HG03097 (cell line): ENCODE data around the gene FXYD1.
"Not testable (repeated sequence)": the region's sequence is repeated elsewhere in the genome, so short reads cannot be mapped to it uniquely, and the experiment has no call there.

Experiments used
- ATAC-seq: cut with Tn5 transposase; IDR thresholded peaks from one replicate; pipeline ENCODE4 v1.9.1; 2021; ENCODE audit not compliant: unreplicated experiment, low FRiP score

FXYD1 gene

GRCh38 chr19:35140962-35141836, 2.6 kb downstream of the FXYD1 start:
- ATAC-seq, result peak; percentile 53

- ATAC-seq, result no peak
These were observed 3.4 kb downstream of the FXYD1 start for GRCh38 chr19:35141837-35142605.

DNA sequence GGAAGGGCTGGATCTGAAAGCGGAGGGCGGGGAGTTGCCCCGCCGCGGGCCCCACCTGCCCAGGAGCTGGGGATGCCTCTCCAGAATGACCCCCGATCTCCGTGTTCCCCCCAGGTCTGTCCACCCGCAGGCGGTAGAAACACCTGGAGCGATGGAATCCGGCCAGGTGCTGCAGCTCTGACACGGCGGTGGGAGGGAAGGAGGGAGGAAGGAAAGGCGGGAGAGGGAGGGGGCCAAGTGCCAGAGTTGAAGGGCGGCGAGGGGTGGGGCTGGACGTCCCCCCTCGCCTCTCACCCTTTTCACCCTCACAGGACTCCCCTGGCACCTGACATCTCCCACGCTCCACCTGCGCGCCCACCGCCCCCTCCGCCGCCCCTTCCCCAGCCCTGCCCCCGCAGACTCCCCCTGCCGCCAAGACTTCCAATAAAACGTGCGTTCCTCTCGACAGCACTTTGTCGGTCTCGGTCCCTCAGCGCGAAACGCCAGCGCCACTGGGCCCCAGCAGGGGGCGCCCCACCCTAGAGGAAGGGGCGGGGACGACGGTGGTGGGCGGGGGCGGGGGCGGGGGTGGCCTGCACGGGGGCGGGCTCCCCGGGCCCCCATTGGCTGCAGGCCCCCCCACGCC, 4.1 kb downstream of the FXYD1 start:
- ATAC-seq, result no peak

- ATAC-seq, result no peak
These were observed 4.6 kb downstream of the FXYD1 start, which contains the start of gene FXYD7 for GRCh38 chr19:35143231-35143715. TSS of gene FXYD7 (plus strand) at chr19:35143255. CDS start at chr19:35143334, 79 bp downstream.

DNA sequence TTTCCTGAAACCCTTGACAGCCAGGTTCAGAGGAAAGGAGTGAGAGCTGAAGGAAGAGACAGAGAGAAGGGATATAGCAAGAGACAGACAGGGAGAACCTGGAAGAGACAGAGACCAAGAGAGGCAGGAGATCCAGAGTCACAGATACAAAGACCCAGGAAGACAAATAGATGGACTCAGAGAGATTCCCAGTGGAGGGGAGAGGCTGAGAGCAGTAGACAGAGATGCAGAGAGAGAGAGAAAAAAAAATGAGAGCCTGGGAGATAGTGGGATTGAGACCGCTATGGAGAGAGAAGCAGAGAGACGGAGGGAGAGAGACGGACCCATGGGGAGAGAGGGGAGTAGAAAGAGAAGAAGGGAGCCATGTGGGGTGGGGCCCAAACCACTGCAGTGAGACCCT, 5.2 kb downstream of the FXYD1 start:
- ATAC-seq, result no peak

DNA sequence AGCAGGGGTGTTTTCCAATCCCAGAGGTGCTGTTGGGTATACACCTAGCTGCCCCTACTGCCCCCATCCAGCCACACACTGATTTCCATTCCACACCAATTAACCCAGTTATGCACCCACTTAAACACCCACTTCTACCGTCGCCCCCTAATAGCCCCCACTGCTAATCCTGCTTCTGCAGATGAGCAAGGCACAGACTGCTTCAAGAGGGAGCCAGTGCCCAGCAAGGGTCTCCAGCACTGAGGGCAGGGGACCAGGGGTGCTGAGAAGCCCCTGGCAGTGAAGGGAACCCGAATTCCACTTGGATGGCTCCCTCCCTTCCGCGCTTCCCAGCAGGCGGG, 5.6 kb downstream of the FXYD1 start:
- ATAC-seq, result no peak

- no peak for ATAC-seq
These were observed 6.2 kb downstream of the FXYD1 start for GRCh38 chr19:35144600-35145436.

- ATAC-seq, result no peak
These were observed 8.3 kb downstream of the FXYD1 start for GRCh38 chr19:35146746-35147459.

- ATAC-seq, result no peak
These were observed 10.8 kb downstream of the FXYD1 start for GRCh38 chr19:35149463-35149862.

DNA sequence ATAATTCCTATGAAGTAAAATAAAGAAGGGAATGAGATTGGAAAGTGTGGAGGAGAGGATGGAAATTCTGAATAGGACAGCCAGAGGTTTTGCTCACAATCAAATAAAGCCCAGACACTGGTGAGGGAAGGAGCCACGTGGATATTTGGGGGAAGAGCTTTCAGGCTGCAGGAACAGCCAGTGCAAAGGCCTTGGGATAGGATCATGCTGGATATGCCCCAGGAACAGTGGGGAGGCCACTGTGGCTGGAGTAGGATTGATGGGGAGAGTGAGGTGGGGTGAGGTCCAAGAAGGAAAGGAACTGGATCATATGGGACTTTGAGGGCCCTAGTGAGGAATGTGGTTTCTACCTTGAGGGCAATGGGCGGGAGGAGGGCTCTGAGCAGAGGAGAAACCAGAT, 11.8 kb downstream of the FXYD1 start:
- no peak for ATAC-seq

DNA sequence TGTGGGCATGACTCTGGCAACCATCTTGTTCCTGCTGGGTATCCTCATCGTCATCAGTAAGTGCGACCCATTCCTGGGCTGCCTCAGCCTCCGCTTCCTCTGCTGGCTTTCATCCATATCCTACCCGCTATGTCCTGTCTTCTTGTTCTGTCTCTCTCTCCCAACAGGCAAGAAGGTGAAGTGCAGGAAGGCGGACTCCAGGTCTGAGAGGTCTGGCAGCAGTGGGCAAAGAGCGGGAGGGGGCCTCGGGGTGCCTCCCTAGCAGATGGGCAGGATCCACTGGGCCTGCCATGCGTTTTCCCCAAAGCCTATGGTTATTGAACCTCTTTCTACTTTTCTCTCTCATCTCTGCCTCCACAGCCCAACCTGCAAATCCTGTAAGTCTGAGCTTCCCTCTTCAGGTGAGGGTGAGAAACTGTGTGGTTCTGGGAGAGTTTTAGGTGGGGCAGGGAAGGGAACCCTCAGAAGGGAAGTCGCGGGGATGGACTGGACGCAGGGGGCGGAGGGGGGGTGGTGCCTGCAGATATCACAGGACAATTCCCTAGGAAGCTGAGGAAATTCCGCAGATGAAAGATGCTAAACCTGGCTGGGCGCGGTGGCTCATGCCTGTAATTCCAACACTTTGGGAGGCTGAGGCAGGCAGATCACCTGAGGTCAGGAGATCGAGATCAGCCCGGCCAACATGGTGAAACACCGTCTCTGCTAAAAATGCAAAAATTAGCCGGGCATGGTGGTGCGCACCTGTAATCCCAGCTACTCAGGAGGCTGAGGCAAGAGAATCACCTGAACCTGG, 12.8 kb downstream of the FXYD1 start:
- no peak for ATAC-seq

DNA sequence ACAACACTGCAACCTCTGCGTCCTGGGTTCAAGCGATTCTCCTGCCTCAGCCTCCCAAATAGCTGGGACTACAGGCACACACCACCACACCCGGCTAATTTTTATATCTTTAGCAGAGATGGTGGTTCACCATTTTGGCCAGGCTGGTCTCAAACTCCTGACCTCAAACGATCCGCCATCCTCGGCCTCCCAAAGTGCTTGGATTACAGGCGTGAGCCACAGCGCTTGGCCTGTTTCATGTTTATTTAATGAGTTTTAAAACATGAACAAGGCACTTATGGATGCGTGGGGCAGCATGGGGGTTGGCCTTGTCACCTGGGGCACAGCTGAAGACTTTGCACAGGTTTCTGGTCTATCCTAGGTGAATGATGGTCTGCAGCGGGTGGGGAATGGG, 14.5 kb downstream of the FXYD1 start:
- not testable (repeated sequence) for ATAC-seq

DNA sequence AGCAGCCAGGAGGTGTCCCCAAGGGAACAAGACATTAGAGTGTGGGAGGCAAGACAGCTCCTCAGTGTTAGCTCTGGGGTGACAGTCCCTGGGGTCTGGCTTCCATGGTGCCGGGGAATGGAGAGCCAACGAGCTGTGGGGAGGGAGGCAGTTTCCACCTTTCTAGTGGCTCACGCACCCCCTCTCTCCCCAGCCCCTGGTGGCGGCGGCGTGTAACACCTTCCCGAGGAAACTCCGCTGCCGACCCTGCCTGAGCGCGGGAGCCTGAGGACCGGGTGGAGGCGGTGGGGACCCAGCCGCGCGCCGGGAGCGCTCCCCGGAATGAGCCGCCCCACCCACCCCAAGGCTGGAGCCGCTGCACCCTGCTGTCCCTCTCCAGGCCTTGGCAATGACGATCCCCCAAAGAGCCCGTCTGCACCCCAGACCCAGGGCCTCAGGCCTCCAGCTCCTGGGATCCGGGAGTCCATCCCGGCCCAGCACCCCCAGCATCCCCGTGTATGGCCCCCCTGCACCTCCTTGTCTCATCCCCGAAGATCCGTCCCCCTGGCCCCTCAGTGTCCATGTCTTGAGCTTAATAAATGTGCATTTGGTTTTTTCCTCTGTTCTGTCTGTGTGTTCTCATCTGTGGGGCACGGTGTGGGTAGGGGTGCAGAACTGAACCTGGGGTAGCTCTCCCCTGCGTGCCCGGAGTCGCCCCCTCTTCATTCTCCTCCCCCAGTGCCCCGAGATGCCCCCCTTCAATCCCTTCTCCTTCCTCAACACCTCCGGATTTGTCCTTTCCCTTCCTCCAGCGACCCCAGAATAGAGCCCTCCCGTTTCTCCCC, 15.3 kb downstream of the FXYD1 start:
- ATAC-seq, result no peak

GRCh38 chr19:35154525-35155406, 16.1 kb downstream of the FXYD1 start, which contains the start of gene FXYD5:
TSS of gene FXYD5 (plus strand) at chr19:35154735. CDS start at chr19:35155551, 816 bp downstream.
- no peak for ATAC-seq

GRCh38 chr19:35155441-35155840, 16.8 kb downstream of the FXYD1 start:
- no peak for ATAC-seq

- ATAC-seq, result no peak
These were observed 17.5 kb downstream of the FXYD1 start for GRCh38 chr19:35155981-35156672.

DNA sequence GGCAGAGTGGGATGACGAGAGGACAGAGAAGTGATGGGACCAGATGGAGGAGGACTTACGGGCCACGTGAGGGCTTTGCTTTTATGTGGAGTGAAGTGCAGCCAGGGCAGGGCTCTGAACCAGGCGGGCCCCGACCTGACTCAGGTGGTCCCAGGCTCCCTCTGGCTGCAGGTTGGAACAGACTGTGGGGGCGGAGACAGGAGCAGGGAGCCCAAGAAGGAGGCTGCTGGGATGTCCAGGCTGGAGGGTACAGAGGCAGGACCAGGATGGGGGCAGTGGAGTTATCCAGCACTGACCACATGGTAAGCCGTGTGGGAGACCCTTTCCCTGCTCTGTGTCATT, 18.0 kb downstream of the FXYD1 start:
- no peak for ATAC-seq
